Esophagus squamous epithelium (tissue), 4 donors: ENCODE data around the gene KIAA0319L.

ENCODE experiments used
- POLR2A ChIP-seq, 4 donors: fragments of 450-650 bp; IDR thresholded peaks; one replicate each; pipeline ENCODE4 v1.6.1; 2017; ENCODE audit warnings: antibody characterized with exemption in 4 of 4, mild to moderate bottlenecking in 4 of 4, moderate library complexity in 3 of 4
- TF ChIP-seq, protein P1 (sequence below), 6 experiments: fragments of 450-650 bp in 4 of 6; fragments of 200-600 bp in 2 of 6; sonication (generic) in 2 of 6; IDR thresholded peaks; one replicate each; pipeline ENCODE4 v1.5.1; 2016 to 2019; ENCODE audit warnings: antibody characterized with exemption in 6 of 6, mild to moderate bottlenecking in 4 of 6, moderate library complexity in 4 of 6

- TF ChIP-seq, protein P1, sequence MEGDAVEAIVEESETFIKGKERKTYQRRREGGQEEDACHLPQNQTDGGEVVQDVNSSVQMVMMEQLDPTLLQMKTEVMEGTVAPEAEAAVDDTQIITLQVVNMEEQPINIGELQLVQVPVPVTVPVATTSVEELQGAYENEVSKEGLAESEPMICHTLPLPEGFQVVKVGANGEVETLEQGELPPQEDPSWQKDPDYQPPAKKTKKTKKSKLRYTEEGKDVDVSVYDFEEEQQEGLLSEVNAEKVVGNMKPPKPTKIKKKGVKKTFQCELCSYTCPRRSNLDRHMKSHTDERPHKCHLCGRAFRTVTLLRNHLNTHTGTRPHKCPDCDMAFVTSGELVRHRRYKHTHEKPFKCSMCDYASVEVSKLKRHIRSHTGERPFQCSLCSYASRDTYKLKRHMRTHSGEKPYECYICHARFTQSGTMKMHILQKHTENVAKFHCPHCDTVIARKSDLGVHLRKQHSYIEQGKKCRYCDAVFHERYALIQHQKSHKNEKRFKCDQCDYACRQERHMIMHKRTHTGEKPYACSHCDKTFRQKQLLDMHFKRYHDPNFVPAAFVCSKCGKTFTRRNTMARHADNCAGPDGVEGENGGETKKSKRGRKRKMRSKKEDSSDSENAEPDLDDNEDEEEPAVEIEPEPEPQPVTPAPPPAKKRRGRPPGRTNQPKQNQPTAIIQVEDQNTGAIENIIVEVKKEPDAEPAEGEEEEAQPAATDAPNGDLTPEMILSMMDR (IDR thresholded peaks at IDR 0.05): no peak
- TF ChIP-seq POLR2A (IDR thresholded peaks at IDR 0.05): no peak
Observed at GRCh38 chr1:35539073-35539823, 18.0 kb downstream of the KIAA0319L start.
